ENCODE measurements around the gene NARF.
"Not testable (repeated sequence)": the region's sequence is repeated elsewhere in the genome, so short reads cannot be mapped to it uniquely, and the experiment has no call there.

Gene NARF

GRCh38 chr17:82497483-82498405, 39.2 kb downstream of the NARF start:
- peak; percentile 63 for DNase-seq (ENCODE audit: low read depth)

GRCh38 chr17:82502207-82502606, 43.7 kb downstream of the NARF start:
- DNase-seq (ENCODE audit: low read depth) = no peak

DNA sequence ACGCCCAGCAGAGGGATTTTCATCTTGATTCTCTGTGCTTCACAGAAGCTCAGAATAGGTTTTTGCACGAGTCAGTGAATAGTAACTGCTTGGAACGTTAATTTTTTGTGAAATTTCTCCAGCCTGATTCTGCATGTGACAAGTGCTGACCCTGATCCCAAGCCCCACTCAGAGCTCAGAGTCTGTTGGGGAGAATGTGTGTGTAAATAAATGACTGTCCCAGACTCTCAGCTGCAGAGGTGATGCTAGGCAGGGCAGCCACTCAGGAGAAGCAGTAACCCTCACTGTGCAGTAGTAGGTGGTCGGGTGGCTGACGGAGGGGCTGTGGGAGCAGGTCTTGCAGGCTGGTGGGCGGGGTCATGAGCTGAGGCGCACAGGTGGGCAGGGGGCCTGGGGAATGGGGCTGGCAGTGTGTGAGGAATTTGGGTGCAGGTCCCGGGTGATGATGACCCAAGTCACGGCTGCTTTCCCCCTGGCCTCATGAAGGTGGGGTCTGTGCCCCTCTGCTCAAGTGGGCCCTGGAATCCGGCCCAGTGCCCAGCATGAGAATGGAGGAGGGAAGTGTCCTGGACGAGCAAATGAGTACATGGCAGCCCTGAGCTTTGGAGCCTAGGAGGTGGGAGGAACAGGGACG, 44.7 kb downstream of the NARF start:
- no peak for DNase-seq (ENCODE audit: low read depth)

- no peak for DNase-seq (ENCODE audit: low read depth)
These were observed 45.3 kb downstream of the NARF start for GRCh38 chr17:82503728-82504308.

DNA sequence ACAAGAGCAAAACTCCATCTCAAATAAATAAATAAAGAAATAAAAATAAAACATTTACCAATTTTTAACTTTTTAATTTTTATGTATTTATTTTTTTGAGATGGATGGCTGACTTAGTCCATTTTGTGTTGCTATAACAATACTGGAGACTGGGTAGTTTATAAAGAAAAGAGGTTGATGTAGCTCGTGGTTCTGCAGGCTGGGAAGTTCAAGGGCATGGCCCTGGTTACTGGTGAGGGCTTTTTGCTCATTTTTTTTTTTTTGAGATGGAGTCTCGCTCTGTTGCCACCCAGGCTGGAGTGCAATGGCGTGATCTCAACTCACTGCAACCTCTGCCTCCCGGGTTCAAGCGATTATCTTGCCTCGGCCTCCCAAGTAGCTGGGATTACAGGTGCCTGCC, 46.8 kb downstream of the NARF start:
- DNase-seq (ENCODE audit: low read depth) = no peak

GRCh38 chr17:82506402-82506801, 47.9 kb downstream of the NARF start:
- DNase-seq (ENCODE audit: low read depth) = not testable (repeated sequence)

DNA sequence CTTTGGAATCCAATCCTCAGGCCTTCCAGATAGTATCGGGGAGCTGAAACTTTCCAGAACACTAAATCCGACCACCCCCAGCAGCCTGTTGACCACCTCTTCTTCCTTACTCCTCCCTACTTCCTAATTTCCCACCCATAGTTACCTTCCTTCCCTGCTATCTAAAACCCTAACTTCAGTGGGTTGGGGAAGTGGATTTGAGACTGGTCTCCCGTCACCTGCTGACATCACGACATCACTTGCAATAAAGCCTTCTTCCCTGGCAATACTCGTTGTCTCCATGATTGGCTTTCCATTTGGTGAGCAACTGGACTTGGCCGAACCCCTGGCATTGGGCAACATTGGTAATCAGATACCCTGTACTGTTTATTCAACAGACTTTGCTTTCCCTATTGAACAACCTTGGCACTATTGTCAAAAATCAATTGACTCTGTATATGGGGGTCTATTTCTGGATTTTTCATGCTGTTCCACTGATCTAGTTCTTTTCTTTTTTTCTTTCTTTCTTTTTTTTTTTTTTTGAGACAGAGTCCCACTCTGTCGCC, 49.2 kb downstream of the NARF start:
- DNase-seq (ENCODE audit: low read depth) = no peak

DNA sequence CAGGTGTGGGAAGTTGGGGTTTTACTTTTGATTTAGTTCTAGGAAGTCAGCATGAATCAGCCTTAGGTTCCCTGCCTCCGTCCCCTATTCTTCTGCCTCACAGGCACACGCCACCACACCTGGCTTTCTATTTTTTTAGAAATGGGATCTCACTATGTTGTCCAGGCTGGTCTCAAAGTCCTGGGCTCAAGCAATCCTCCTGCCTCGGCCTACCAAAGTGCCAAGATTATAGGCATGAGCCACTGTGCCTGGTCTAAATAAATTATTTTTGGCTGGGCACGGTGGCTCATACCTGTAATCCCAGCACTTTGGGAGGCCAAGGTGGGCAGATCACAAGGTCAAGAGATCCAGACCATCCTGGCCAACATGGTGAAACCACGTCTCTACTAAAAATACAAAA, 53.1 kb downstream of the NARF start:
- not testable (repeated sequence) for DNase-seq (ENCODE audit: low read depth)

DNA sequence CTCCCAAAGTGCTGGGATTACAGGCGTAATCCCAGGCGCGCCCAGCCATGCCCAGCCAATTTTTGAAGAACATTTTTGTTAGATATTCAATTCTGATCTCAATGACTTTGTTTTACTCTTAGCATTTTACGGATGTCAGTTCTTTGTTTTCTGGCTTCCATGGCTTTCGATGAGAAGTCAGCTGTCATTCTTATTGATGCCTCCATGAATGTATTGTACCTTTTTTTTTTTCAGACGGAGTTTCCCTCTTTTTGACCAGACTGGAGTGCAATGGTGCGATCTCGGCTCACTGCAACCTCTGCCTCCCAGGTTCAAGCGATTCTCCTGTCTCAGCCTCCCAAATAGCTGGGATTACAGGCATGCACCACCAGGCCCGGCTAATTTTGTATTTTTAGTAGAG, 55.3 kb downstream of the NARF start:
- DNase-seq (ENCODE audit: low read depth) = not testable (repeated sequence)

DNA sequence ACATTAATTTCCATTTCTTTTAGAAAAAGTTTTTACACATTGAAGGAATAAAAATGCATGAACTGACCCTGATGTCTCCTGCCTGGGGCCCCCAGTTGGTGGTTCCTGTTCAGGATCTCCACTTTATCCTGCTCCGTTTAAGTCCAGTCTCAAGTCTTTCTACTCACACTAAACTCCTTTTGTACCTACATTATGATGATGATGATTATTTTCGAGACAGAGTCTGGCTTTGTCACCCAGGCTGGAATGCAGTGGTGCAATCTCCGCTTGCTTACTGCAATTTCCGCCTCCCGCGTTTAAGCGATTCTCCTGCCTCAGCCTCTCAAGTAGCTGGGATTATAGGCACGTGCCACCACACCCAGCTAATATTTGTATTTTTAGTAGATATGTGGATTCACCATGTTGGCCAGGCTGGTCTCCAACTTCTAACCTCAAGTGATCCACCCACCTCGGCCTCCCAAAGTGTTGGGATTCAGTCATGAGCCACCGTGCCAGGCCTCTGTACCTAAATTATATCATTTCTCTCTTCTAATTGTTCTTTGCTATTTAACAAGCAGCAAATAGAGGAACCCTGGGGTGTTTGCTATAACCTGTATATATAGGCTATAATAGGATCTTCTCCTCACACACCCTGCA, 58.8 kb downstream of the NARF start:
- no peak for DNase-seq (ENCODE audit: low read depth)

DNA sequence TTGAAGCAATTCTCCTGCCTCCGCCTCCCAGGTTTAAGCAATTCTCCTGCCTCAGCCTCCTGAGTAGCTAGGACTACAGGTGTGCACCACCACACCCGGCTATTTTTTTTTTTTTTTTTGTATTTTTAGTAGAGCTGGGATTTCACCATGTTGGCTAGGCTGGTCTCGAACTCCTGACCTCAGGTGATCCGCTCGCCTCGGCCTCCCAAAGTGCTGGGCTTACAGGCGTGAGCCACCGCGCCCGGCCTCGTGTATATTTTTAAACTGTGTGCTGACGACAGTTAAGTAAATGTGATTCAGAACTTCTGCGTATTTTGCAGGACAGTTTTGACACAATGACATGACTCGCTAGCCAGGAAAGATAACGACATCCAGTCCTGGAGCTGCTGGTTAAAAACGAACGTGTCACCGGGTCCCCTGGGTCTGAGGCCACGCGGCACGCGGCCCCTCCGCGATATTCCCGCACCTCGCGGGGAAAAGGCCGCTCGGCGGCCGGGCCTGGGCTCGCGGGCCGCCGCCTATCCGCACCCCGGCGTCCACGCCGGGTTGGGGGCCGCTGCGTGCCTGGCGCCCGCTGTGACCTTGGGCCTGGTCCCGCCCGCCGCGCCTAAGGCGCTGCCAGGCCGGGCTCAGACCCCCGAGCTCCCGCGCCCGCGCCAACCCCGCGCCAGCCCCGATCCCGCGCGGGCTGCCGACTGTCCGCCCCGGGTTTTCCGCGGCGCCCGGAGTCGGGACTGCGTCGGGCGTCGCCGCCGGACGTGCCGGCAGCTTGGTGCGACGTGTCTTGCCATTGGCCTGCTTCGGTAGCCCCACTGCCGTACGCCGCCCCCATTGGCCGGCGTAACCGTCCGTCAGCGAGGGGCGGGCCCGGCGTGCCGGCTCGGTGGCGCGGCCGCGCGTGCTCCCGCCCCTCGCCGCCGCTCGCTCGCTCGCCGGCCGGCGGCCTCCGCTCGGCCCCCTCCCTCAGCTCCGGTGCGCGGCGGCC, 60.6 kb downstream of the NARF start, which contains the start of gene FOXK2:
Gene FOXK2, plus strand, starts transcription at position 907 of the 985 bp plus-strand sequence. CDS start 157 bp downstream, outside the sequence.
- peak; percentile 97 for DNase-seq (ENCODE audit: low read depth)

GRCh38 chr17:82519971-82520903, 61.7 kb downstream of the NARF start:
- DNase-seq (ENCODE audit: low read depth) = peak; percentile 47

DNA sequence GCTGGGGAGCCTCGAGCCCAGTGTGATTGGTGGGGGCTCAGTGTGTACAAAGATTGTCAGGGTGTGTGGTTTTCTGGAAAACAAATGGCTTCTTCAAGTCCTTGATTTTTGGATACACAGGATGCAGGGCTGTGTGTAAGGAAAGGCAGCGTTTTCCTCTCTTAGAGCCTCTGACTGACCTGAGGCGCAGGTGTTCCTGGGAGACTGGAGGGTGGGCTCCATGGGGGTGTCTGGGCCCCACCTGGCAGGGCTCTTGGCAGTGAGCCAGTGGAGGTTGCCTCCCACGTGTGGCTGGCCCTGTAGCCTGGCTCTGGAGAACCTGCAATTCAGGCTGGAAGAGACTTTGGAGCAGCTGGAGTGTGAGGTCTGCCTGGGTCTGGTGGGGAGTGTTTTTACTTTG, 66.0 kb downstream of the NARF start:
- no peak for DNase-seq (ENCODE audit: low read depth)

DNA sequence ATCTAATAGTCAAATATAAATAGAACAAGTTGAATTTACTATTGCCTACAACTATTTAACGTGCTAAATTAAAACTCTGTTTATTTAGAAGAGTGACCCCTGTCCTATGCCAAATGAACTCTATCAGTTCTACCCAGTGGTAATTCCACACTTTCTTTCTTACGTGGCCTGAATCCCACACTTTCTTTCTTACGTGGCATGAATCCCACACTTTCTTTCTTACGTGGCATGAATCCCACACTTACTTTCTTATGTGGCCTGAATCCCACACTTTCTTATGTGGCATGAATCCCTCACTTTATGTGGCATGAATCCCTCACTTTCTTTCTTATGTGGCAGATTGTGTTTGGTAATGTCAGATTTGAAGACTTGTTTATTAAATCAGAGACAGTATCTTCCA, 67.2 kb downstream of the NARF start:
- no peak for DNase-seq (ENCODE audit: low read depth)

DNA sequence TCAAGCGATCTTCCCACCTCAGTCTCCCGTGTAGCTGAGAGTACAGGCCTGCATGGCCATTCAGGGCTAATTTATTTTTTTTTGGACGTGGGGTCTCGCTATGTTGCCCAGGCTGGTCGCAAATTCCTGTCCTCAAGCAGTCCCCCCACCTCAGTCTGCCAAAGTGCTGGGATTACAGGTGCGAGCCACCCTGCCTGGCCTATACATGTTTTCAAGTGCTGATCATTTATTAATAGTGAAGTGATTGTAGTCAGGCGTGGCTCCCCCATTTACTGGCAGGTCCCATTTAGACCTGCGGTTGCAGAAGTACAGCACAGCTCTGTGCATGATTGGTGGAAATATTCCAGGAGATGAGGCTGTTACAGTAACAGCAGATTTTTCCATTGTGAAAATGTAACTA, 69.4 kb downstream of the NARF start:
- DNase-seq (ENCODE audit: low read depth) = no peak

DNA sequence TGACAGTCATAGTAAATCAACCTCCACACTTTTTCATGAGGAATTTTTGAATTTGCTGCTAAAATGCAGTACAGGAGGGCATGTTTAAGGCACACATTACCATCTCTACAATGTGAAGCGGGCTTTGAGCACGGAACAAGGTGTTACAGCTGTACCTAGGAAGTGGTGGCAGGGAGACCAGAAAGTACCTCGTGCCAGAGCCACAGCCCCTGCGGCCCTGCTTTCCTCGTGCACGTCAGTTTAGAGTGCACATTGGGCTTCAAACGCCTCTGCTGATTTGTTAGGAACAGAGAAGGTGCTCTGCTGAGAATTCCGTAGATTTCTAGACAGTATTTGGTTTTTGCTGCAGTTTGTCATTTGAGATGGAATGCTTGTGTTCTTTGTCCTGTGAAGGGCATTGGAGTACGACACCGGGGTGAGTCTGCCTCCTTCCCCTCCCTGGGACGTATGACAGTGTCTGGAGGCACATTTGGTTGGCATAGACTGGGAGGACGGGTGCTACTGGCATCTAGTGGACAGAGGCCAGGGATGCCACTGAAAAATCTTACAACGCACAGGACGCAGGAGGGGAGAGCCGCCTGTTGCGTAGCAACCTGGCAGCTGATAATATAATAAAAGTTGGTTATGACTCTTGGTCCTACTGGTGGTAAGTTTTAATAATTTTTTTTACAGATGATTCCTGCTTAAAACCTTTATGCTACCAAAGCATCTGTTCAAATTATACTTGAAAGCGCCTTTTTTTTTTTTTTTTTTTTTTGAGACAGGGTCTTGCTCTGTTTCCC, 70.1 kb downstream of the NARF start:
- peak; percentile 75 for DNase-seq (ENCODE audit: low read depth)

- DNase-seq (ENCODE audit: low read depth) = no peak
These were observed 71.4 kb downstream of the NARF start for GRCh38 chr17:82529914-82530300.

DNA sequence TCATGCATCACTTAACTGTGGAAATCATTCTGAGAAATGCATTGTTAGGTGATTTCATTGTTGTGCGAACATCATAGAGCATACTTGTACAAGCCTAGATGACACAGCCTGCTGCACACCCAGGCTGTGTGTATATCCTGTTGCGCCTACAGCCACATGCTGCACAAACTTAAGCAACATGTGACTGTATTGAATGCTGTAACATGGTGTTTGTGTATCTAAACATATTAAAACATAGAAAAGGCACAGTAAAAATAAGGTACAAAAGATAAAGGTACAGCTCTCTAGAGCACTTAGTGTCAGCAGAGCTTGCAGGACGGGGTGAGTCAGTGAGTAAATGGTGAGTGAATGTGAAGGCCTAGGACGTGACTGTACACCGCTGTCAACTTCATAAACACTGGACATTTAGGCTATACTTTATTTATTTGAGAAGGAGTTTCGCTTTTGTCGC, 72.9 kb downstream of the NARF start:
- DNase-seq (ENCODE audit: low read depth) = peak; percentile 94

DNA sequence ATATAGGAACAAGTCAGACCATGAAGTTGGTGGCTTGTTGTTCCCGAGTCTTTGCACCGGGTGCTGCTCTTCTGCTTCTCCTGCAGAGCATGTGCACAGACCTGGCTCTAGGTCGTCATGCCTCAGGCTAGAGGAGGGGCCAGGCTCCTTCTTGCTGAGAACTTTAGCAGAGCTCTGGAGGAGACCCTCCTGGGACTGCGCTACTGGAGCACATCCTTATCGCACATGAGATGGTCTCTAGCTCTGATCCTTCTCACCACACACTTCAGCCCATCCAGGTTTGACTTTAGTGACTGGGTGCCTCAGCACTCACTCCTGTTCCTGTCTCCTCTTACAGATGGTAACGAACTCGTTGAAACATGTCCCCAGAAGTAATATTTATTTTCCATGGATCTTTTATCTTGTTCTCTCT, 75.9 kb downstream of the NARF start:
- DNase-seq (ENCODE audit: low read depth) = no peak

Data from ELR (cell line).